ENCODE data around the gene CTIF. TPM values are rescaled to one million over a fixed set of nuclear protein-coding genes. Genes with fewer than 3 reads are reported as not detected.

The CTIF gene
- polyA plus RNA-seq, 1 of the 3 experiments (the other 2 are of a cell fraction): 47.2 TPM

- POLR2A ChIA-PET: interaction anchor here (1.4 kb wide), 1 partner anchor 83 kb away, joined by 3 read pairs; no protein-coding TSS in a partner anchor
- no peak for DNase-seq
Observed at GRCh38 chr18:48862132-48862531, 323.3 kb downstream of the CTIF start.

More at GRCh38 chr18:48862132-48862531, 323.3 kb downstream of the CTIF start:
- 95% methylated on average over 15 of the region's 16 CpGs for WGBS (ENCODE audit: low lambda C conversion rate)
- peaks cover 3 to 46% of the 10 kb centered on the region in 2 experiments; a peak in 3 of 4 replicates for H3K4me1 ChIP-seq (ENCODE audit: control insufficient read depth in 1 of 2, insufficient read depth in 2 of 2, low read depth in 1 of 2, low read length in 1 of 2)
- no peak overlapping the region for H3K4me2 ChIP-seq
- TF ChIP-seq EP300 (IDR thresholded peaks at IDR 0.05; ENCODE audit: borderline replicate concordance in 1 of 2, low read depth in 1 of 2, low read length in 1 of 2) (no peak), YY1 (IDR thresholded peaks at IDR 0.05; ENCODE audit: low read depth) (no peak), PBX3 (IDR thresholded peaks at IDR 0.05) (no peak), TCF12 (IDR thresholded peaks at IDR 0.05) (no peak), TAF1 (IDR thresholded peaks at IDR 0.05; ENCODE audit: borderline replicate concordance, low read depth, low read length) (no peak), ELF1 (IDR thresholded peaks at IDR 0.05) (no peak), FOSL2 (IDR thresholded peaks at IDR 0.05; ENCODE audit: borderline replicate concordance, low read depth) (no peak), CHD2 (IDR thresholded peaks at IDR 0.05; ENCODE audit: low read length, partially characterized antibody) (no peak), GATA2 (CRISPR knock-in tag; IDR thresholded peaks at IDR 0.05) (no peak), TEAD4 (IDR thresholded peaks at IDR 0.05; ENCODE audit: borderline replicate concordance, insufficient read depth) (no peak), POLR2AphosphoS5 (IDR thresholded peaks at IDR 0.05; ENCODE audit: low read depth, low read length) (no peak), FOXJ3 (CRISPR knock-in tag; IDR thresholded peaks at IDR 0.05) (no peak), USF2 (IDR thresholded peaks at IDR 0.05; ENCODE audit: borderline replicate concordance, low read depth, low read length) (no peak), CTCF (IDR thresholded peaks at IDR 0.05) (no peak), RCOR1 (IDR thresholded peaks at IDR 0.05; ENCODE audit: low read length) (no peak), RFX5 (IDR thresholded peaks at IDR 0.05; ENCODE audit: low read length) (no peak)
- no peak overlapping the region; a peak in 1 of 4 replicates for H3K27ac ChIP-seq (ENCODE audit: low read depth in 2 of 2, low read length in 1 of 2)
- no peaks in the 10 kb centered on the region for H3K9me2 ChIP-seq
- CTCF ChIA-PET: interaction anchor here (1.9 to 4.6 kb wide), 2 partner anchors 85 to 88 kb away, joined by 5 to 21 read pairs; partner anchors contain the start of gene SMAD7
- H3K9ac ChIP-seq: no peak overlapping the region
- H3K79me2 ChIP-seq (ENCODE audit: insufficient read depth): no peaks in the 10 kb centered on the region
- peaks cover 11 to 18% of the 10 kb centered on the region in 2 experiments for H3K36me3 ChIP-seq (replicated peaks in 1 of 2; ENCODE audit: control insufficient read depth in 1 of 2, insufficient read depth in 2 of 2, low read length in 1 of 2)
- no peaks in the 10 kb centered on the region for H3F3A ChIP-seq (replicated peaks; ENCODE audit: insufficient read depth)
- no peak overlapping the region for H2AFZ ChIP-seq (ENCODE audit: low read depth)
- H3K9me3 ChIP-seq: no peaks in the 10 kb centered on the region
- H4K20me1 ChIP-seq (ENCODE audit: insufficient read depth): no peaks in the 10 kb centered on the region
- no peak overlapping the region for H3K4me3 ChIP-seq (ENCODE audit: low read depth in 2 of 2, low read length in 1 of 2)
- H3K27me3 ChIP-seq (ENCODE audit: insufficient read depth): no peaks in the 10 kb centered on the region

All from SK-N-SH (cell line).